SK-N-SH (cell line): Measurements from ENCODE around the gene TTC3. TPM values are rescaled to one million over a fixed set of nuclear protein-coding genes. Genes with fewer than 3 reads are reported as not detected.

Experiments
- CTCF ChIA-PET: fragments of 300-600, 350-600 bp; formaldehyde crosslinking; extraction: SDS; loops from one replicate; lab custom pipeline; 2021; lab: Yijun Ruan, JAX
- POLR2A ChIA-PET: fragments of 350-600 bp; sonication (Branson Sonifier 250); formaldehyde crosslinking; extraction: SDS; loops from one replicate; lab custom pipeline; 2020; ENCODE audit warnings: antibody characterized with exemption, inconsistent platforms; lab: Yijun Ruan, JAX
- DNase-seq: peaks from one replicate; pipeline ENCODE4 v3.0.0; 2012
- H2AFZ ChIP-seq: fragments of 200-600 bp; sonication (generic); 2 replicates; pipeline ENCODE4 v1.8.1; 2016; ENCODE audit warnings: antibody characterized with exemption, mild to moderate bottlenecking, low read depth
- H3F3A ChIP-seq: fragments of 200-600 bp; sonication (generic); replicated peaks from 2 replicates; pipeline ENCODE3; 2016; ENCODE audit warnings: antibody characterized with exemption, mild to moderate bottlenecking; ENCODE audit not compliant: insufficient read depth
- H3K27ac ChIP-seq, 2 experiments: fragments of 200-500 bp in 1 of 2; fragments of 200-600 bp in 1 of 2; sonication (Bioruptor generic) in 1 of 2; sonication (generic), shearing (Covaris generic) in 1 of 2; 2 replicates each; pipeline versions ENCODE4 v1.5.1 to v1.6.1; 2014 to 2016; ENCODE audit warnings: low read depth in 2 of 2, inconsistent platforms in 1 of 2, low read length in 1 of 2, mild to moderate bottlenecking in 1 of 2, mixed read lengths in 1 of 2
- H3K27me3 ChIP-seq: fragments of 200-600 bp; sonication (generic), shearing (Covaris generic); 2 replicates; pipeline ENCODE4 v1.6.1; 2016; ENCODE audit warnings: mixed run types; ENCODE audit not compliant: insufficient read depth
- H3K36me3 ChIP-seq, 2 experiments: fragments of 200-500 bp in 1 of 2; fragments of 200-600 bp in 1 of 2; sonication (Bioruptor generic) in 1 of 2; sonication (generic) in 1 of 2; replicated peaks in 1 of 2; 2 replicates each; pipeline versions ENCODE3 to v1.5.1; 2014 to 2016; ENCODE audit warnings: low read length in 1 of 2, mild to moderate bottlenecking in 1 of 2; ENCODE audit not compliant: insufficient read depth in 2 of 2, control insufficient read depth in 1 of 2
- H3K4me1 ChIP-seq, 2 experiments: fragments of 200-500 bp in 1 of 2; fragments of 200-600 bp in 1 of 2; sonication (Bioruptor generic) in 1 of 2; sonication (generic), shearing (Covaris generic) in 1 of 2; 2 replicates each; pipeline versions ENCODE4 v1.5.1 to v1.6.1; 2014 to 2016; ENCODE audit warnings: low read depth in 1 of 2, low read length in 1 of 2, mixed run types in 1 of 2; ENCODE audit not compliant: insufficient read depth in 2 of 2, control insufficient read depth in 1 of 2
- H3K4me2 ChIP-seq: fragments of 200-600 bp; sonication (generic), shearing (Covaris generic); 2 replicates; pipeline ENCODE4 v1.6.1; 2017; ENCODE audit warnings: mixed run types
- H3K4me3 ChIP-seq, 2 experiments: fragments of 200-500 bp in 1 of 2; fragments of 200-600 bp in 1 of 2; sonication (Bioruptor generic) in 1 of 2; sonication (generic), shearing (Covaris generic) in 1 of 2; 2 replicates each; pipeline versions ENCODE4 v1.5.1 to v1.8.1; 2014 to 2016; ENCODE audit warnings: low read depth in 2 of 2, inconsistent platforms in 1 of 2, low read length in 1 of 2, mild to moderate bottlenecking in 1 of 2, mixed read lengths in 1 of 2, moderate library complexity in 1 of 2
- H3K79me2 ChIP-seq: fragments of 200-600 bp; sonication (generic); 2 replicates; pipeline ENCODE4 v1.8.1; 2017; ENCODE audit warnings: mild to moderate bottlenecking; ENCODE audit not compliant: insufficient read depth
- H3K9ac ChIP-seq: fragments of 200-600 bp; sonication (generic); 2 replicates; pipeline ENCODE4 v1.6.1; 2017; ENCODE audit warnings: mixed run types
- H3K9me2 ChIP-seq: fragments of 200-600 bp; sonication (generic); 2 replicates; pipeline ENCODE4 v1.6.1; 2017; ENCODE audit warnings: mixed run types
- H3K9me3 ChIP-seq: fragments of 200-600 bp; sonication (generic); 2 replicates; pipeline ENCODE4 v1.6.1; 2017; ENCODE audit warnings: mixed run types, mild to moderate bottlenecking, moderate library complexity
- H4K20me1 ChIP-seq: fragments of 200-600 bp; sonication (generic); 2 replicates; pipeline ENCODE4 v1.6.1; 2017; ENCODE audit warnings: mild to moderate bottlenecking, mixed run types; ENCODE audit not compliant: insufficient read depth
- EZH2phosphoT487 ChIP-seq: fragments of 200-600 bp; sonication (generic); IDR thresholded peaks from 2 replicates; pipeline ENCODE4 v1.6.1; 2017; ENCODE audit warnings: low read depth, mixed run types, mild to moderate bottlenecking, antibody characterized with exemption, moderate library complexity, borderline replicate concordance
- FOXJ3 ChIP-seq: sonication (generic); formaldehyde crosslinking; IDR thresholded peaks from 2 replicates; pipeline ENCODE4 v1.5.1; 2020; ENCODE audit warnings: mild to moderate bottlenecking, missing genetic modification reagents
- FOXM1 ChIP-seq: IDR thresholded peaks from 2 replicates; pipeline ENCODE4 v1.4.0; 2012; ENCODE audit warnings: low read depth, mild to moderate bottlenecking
- GATA2 ChIP-seq: sonication (generic); formaldehyde crosslinking; IDR thresholded peaks from 2 replicates; pipeline ENCODE4 v1.5.0; 2020; ENCODE audit warnings: mild to moderate bottlenecking, missing genetic modification reagents
- MXI1 ChIP-seq: IDR thresholded peaks from 2 replicates; pipeline ENCODE4 v1.6.1; 2012; ENCODE audit warnings: mild to moderate bottlenecking, low read depth, low read length, improper control_type of control experiment
- NFIC ChIP-seq: IDR thresholded peaks from 2 replicates; pipeline ENCODE4 v1.4.0; 2012; ENCODE audit warnings: borderline replicate concordance
- NRF1 ChIP-seq: IDR thresholded peaks from 2 replicates; pipeline ENCODE4 v1.6.1; 2012; ENCODE audit warnings: low read depth, mild to moderate bottlenecking, low read length
- POLR2AphosphoS5 ChIP-seq: IDR thresholded peaks from 2 replicates; pipeline ENCODE4 v1.6.1; 2012; ENCODE audit warnings: low read depth, low read length
- REST ChIP-seq: IDR thresholded peaks from 2 replicates; pipeline ENCODE4 v1.6.1; 2012; ENCODE audit warnings: mild to moderate bottlenecking, low read depth, low read length, moderate library complexity
- SIN3A ChIP-seq: IDR thresholded peaks from 2 replicates; pipeline ENCODE4 v1.6.1; 2012; ENCODE audit warnings: low read depth, mild to moderate bottlenecking, low read length, moderate library complexity, borderline replicate concordance
- WGBS: methylation state at CpG from one replicate; pipeline ENCODE4 v1.1.6; 2017; ENCODE audit warnings: low lambda C conversion rate; 5-methylcytosine and 5-hydroxymethylcytosine counted together
- polyA plus RNA-seq, 3 experiments: library from polyadenylated mRNA; depleted of rRNA; stranded (reverse); fragments of >200 nt; gene quantifications; 2 replicates each; pipeline ENCODE4 v1.2.3, GENCODE V29; 2012
- TF ChIP-seq, protein P1 (sequence below): IDR thresholded peaks from 2 replicates; pipeline ENCODE4; 2012
- TF ChIP-seq, protein P2 (sequence below): IDR thresholded peaks from 2 replicates; pipeline ENCODE4 v1.4.0; 2012; ENCODE audit warnings: low read depth
- TF ChIP-seq, protein P3 (sequence below): fragments of 200-600 bp; sonication (generic); IDR thresholded peaks from 2 replicates; pipeline ENCODE4 v1.6.1; 2017; ENCODE audit warnings: antibody characterized with exemption, mild to moderate bottlenecking, moderate library complexity

Gene TTC3
- polyA plus RNA-seq, 1 of the 3 experiments (the other 2 are of a cell fraction), result 35.7 TPM

GRCh38 chr21:37241426-37241825 is 168.4 kb downstream of the TTC3 start (continued):
- TF ChIP-seq EZH2phosphoT487 (no peak), POLR2AphosphoS5 (no peak)

DNA sequence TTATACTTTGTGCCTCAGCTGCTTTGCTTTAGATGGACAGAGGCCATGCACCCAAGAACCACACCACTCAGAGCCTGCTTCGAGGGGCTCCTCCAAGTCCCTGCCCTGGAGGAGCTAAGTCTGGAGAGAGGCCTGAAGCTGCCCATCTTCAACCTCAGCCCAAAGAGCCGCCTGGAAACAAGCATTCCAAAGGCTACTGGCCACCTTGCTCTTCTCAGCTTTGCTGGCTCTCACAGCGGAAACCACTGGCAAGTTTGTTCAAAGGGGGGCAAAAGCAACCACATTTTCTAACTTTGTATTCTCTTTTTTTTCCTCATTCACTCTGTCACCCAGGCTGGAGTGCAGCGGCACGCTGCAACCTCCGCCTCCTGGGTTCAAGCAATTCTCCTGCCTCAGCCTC is 170.9 kb downstream of the TTC3 start:
- 98% methylated on average over 6 of the region's 6 CpGs for WGBS
- no peaks in the 10 kb centered on the region for H3F3A ChIP-seq
- H3K9ac ChIP-seq, result no peak overlapping the region
- H3K9me2 ChIP-seq, result no peaks in the 10 kb centered on the region
- H3K9me3 ChIP-seq, result peaks cover 8% of the 10 kb centered on the region; the same call in 1 of the 2 replicates
- CTCF ChIA-PET, result interaction anchor here (0.9 to 1.7 kb wide), 4 partner anchors 10 to 267 kb away, joined by 3 to 4 read pairs (median 3); no protein-coding TSS in a partner anchor
- no peaks in the 10 kb centered on the region for H3K27me3 ChIP-seq
- H3K27ac ChIP-seq, result no peak overlapping the region
- POLR2A ChIA-PET, result no interaction called here
- H3K4me3 ChIP-seq, result no peak overlapping the region
- H3K36me3 ChIP-seq, result peaks cover 14 to 20% of the 10 kb centered on the region in 2 experiments
- peaks cover 89% of the 10 kb centered on the region for H3K79me2 ChIP-seq
- TF ChIP-seq NRF1 (no peak), SIN3A (no peak), MXI1 (no peak), FOXM1 (no peak), REST (no peak), FOXJ3 (CRISPR knock-in tag) (no peak), NFIC (no peak), GATA2 (CRISPR knock-in tag) (no peak)
- TF ChIP-seq, protein P1, sequence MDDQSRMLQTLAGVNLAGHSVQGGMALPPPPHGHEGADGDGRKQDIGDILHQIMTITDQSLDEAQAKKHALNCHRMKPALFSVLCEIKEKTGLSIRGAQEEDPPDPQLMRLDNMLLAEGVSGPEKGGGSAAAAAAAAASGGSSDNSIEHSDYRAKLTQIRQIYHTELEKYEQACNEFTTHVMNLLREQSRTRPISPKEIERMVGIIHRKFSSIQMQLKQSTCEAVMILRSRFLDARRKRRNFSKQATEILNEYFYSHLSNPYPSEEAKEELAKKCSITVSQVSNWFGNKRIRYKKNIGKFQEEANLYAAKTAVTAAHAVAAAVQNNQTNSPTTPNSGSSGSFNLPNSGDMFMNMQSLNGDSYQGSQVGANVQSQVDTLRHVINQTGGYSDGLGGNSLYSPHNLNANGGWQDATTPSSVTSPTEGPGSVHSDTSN, result no peak
- TF ChIP-seq, protein P2, sequence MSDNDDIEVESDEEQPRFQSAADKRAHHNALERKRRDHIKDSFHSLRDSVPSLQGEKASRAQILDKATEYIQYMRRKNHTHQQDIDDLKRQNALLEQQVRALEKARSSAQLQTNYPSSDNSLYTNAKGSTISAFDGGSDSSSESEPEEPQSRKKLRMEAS, result no peak
- TF ChIP-seq, protein P3, sequence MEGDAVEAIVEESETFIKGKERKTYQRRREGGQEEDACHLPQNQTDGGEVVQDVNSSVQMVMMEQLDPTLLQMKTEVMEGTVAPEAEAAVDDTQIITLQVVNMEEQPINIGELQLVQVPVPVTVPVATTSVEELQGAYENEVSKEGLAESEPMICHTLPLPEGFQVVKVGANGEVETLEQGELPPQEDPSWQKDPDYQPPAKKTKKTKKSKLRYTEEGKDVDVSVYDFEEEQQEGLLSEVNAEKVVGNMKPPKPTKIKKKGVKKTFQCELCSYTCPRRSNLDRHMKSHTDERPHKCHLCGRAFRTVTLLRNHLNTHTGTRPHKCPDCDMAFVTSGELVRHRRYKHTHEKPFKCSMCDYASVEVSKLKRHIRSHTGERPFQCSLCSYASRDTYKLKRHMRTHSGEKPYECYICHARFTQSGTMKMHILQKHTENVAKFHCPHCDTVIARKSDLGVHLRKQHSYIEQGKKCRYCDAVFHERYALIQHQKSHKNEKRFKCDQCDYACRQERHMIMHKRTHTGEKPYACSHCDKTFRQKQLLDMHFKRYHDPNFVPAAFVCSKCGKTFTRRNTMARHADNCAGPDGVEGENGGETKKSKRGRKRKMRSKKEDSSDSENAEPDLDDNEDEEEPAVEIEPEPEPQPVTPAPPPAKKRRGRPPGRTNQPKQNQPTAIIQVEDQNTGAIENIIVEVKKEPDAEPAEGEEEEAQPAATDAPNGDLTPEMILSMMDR, result no peak
- H2AFZ ChIP-seq, result no peak overlapping the region
- no peaks in the 10 kb centered on the region; a peak in 3 of 4 replicates for H3K4me1 ChIP-seq
- H3K4me2 ChIP-seq, result no peak overlapping the region
- peaks cover 62% of the 10 kb centered on the region for H4K20me1 ChIP-seq
- no peak for DNase-seq
